ENCODE results near the gene TRAP1. TPM values are rescaled to one million over a fixed set of nuclear protein-coding genes. Genes with fewer than 3 reads are reported as not detected.

TRAP1 gene
- total RNA-seq, 1 donor from 2014 or later = 115 TPM

- Histone ChIP-seq H3K36me3 (ENCODE audit: control insufficient read depth in 3 of 3, insufficient read depth in 3 of 3, low read length in 3 of 3) (peaks cover 0 to 7% (median under 1%) of the 10 kb centered on the region in 3 donors), H3K4me1 (ENCODE audit: control insufficient read depth in 3 of 3, insufficient read depth in 3 of 3, low read length in 3 of 3) (peaks cover 0 to 17% (median 15%) of the 10 kb centered on the region in 3 donors), H3K9ac (ENCODE audit: low read depth in 1 of 3, low read length in 3 of 3) (peak overlapping the region in 1 of 3 donors; percentile 40), H3K27me3 (ENCODE audit: control insufficient read depth in 3 of 3, insufficient read depth in 3 of 3, low read length in 3 of 3) (no peaks in the 10 kb centered on the region), H3K4me3 (ENCODE audit: low read length in 3 of 3) (no peak overlapping the region), H3K9me3 (ENCODE audit: control insufficient read depth in 3 of 3, low read length in 3 of 3) (no peaks in the 10 kb centered on the region), H3K27ac (ENCODE audit: low read depth, low read length) (peak overlapping the region; percentile 30)
These were observed 70.9 kb downstream of the TRAP1 start for GRCh38 chr16:3646348-3646920.

- Histone ChIP-seq H3K9ac (ENCODE audit: low read depth in 1 of 3, low read length in 3 of 3) (peak overlapping the region in 2 of 3 donors; percentile 33 to 40), H3K27me3 (ENCODE audit: control insufficient read depth in 3 of 3, insufficient read depth in 3 of 3, low read length in 3 of 3) (no peaks in the 10 kb centered on the region), H3K4me3 (ENCODE audit: low read length in 3 of 3) (no peak overlapping the region), H3K9me3 (ENCODE audit: control insufficient read depth in 3 of 3, low read length in 3 of 3) (no peaks in the 10 kb centered on the region), H3K4me1 (ENCODE audit: control insufficient read depth in 3 of 3, insufficient read depth in 3 of 3, low read length in 3 of 3) (peaks cover 0 to 17% (median 15%) of the 10 kb centered on the region in 3 donors), H3K36me3 (ENCODE audit: control insufficient read depth in 3 of 3, insufficient read depth in 3 of 3, low read length in 3 of 3) (peaks cover 2 to 8% (median 3%) of the 10 kb centered on the region in 3 donors), H3K27ac (ENCODE audit: low read depth, low read length) (peak overlapping the region; percentile 30)
These were observed 71.6 kb downstream of the TRAP1 start for GRCh38 chr16:3645504-3646347.

GRCh38 chr16:3645108-3645503 lies 72.2 kb downstream of the TRAP1 start:
- H3K9ac ChIP-seq (ENCODE audit: low read depth in 1 of 3, low read length in 3 of 3) = no peak overlapping the region
- H3K36me3 ChIP-seq (ENCODE audit: control insufficient read depth in 3 of 3, insufficient read depth in 3 of 3, low read length in 3 of 3) = peaks cover 2 to 6% (median 5%) of the 10 kb centered on the region in 3 donors
- no peak overlapping the region for H3K27ac ChIP-seq (ENCODE audit: low read depth, low read length)
- peaks cover 0 to 17% (median 15%) of the 10 kb centered on the region in 3 donors for H3K4me1 ChIP-seq (ENCODE audit: control insufficient read depth in 3 of 3, insufficient read depth in 3 of 3, low read length in 3 of 3)
- H3K9me3 ChIP-seq (ENCODE audit: control insufficient read depth in 3 of 3, low read length in 3 of 3) = no peaks in the 10 kb centered on the region
- no peak overlapping the region for H3K4me3 ChIP-seq (ENCODE audit: low read length in 3 of 3)
- no peaks in the 10 kb centered on the region for H3K27me3 ChIP-seq (ENCODE audit: control insufficient read depth in 3 of 3, insufficient read depth in 3 of 3, low read length in 3 of 3)

GRCh38 chr16:3643095-3643730 lies 74.1 kb downstream of the TRAP1 start:
- Histone ChIP-seq H3K9me3 (ENCODE audit: control insufficient read depth in 3 of 3, low read length in 3 of 3) (no peaks in the 10 kb centered on the region), H3K36me3 (ENCODE audit: control insufficient read depth in 3 of 3, insufficient read depth in 3 of 3, low read length in 3 of 3) (peaks cover 2 to 6% (median 5%) of the 10 kb centered on the region in 3 donors), H3K27ac (ENCODE audit: low read depth, low read length) (no peak overlapping the region), H3K9ac (ENCODE audit: low read depth in 1 of 3, low read length in 3 of 3) (no peak overlapping the region), H3K4me3 (ENCODE audit: low read length in 3 of 3) (no peak overlapping the region), H3K4me1 (ENCODE audit: control insufficient read depth in 3 of 3, insufficient read depth in 3 of 3, low read length in 3 of 3) (peaks cover 0 to 17% (median 15%) of the 10 kb centered on the region in 3 donors), H3K27me3 (ENCODE audit: control insufficient read depth in 3 of 3, insufficient read depth in 3 of 3, low read length in 3 of 3) (no peaks in the 10 kb centered on the region)

- Histone ChIP-seq H3K9ac (ENCODE audit: low read depth in 1 of 3, low read length in 3 of 3) (no peak overlapping the region), H3K36me3 (ENCODE audit: control insufficient read depth in 3 of 3, insufficient read depth in 3 of 3, low read length in 3 of 3) (peaks cover 2 to 6% (median 5%) of the 10 kb centered on the region in 3 donors), H3K4me3 (ENCODE audit: low read length in 3 of 3) (no peak overlapping the region), H3K27ac (ENCODE audit: low read depth, low read length) (no peak overlapping the region), H3K27me3 (ENCODE audit: control insufficient read depth in 3 of 3, insufficient read depth in 3 of 3, low read length in 3 of 3) (no peaks in the 10 kb centered on the region), H3K4me1 (ENCODE audit: control insufficient read depth in 3 of 3, insufficient read depth in 3 of 3, low read length in 3 of 3) (peaks cover 0 to 17% (median 15%) of the 10 kb centered on the region in 3 donors), H3K9me3 (ENCODE audit: control insufficient read depth in 3 of 3, low read length in 3 of 3) (no peaks in the 10 kb centered on the region)
These were observed 74.8 kb downstream of the TRAP1 start for GRCh38 chr16:3642397-3643094.

DNA sequence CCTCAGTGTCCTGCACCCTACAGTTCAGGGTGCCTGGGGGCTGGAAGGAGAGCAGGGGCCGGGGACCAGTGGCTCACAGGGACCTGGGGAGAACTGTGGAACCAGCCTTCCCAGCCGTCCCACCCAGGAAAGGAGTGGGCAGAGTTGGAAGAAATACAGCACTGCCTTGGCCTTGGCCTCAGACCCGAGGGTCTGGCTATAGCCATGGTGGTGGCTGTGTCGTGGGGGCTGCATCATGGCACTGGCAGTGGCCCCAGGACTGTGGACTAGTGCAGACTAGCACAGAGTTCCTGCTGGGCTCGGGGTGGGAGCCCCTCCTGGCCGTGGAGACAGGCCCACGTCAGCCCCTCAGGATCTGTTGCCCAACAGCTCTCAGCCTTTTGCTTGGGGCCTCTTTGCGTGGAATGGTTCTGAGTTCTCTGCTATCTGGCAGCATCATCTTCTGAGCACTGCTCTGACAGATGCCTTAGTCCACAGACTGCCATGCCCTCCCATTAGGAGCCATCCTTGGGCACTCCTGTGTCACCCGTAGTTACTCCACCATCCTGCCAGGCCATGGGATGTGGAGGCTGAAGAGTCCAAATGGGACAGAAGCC lies 75.4 kb downstream of the TRAP1 start:
- H3K4me3 ChIP-seq (ENCODE audit: low read length in 3 of 3) = no peak overlapping the region
- H3K27ac ChIP-seq (ENCODE audit: low read depth, low read length) = no peak overlapping the region
- H3K4me1 ChIP-seq (ENCODE audit: control insufficient read depth in 3 of 3, insufficient read depth in 3 of 3, low read length in 3 of 3) = peaks cover 0 to 17% (median 15%) of the 10 kb centered on the region in 3 donors
- peaks cover 2 to 6% (median 5%) of the 10 kb centered on the region in 3 donors for H3K36me3 ChIP-seq (ENCODE audit: control insufficient read depth in 3 of 3, insufficient read depth in 3 of 3, low read length in 3 of 3)
- H3K9me3 ChIP-seq (ENCODE audit: control insufficient read depth in 3 of 3, low read length in 3 of 3) = no peaks in the 10 kb centered on the region
- H3K9ac ChIP-seq (ENCODE audit: low read depth in 1 of 3, low read length in 3 of 3) = no peak overlapping the region
- H3K27me3 ChIP-seq (ENCODE audit: control insufficient read depth in 3 of 3, insufficient read depth in 3 of 3, low read length in 3 of 3) = no peaks in the 10 kb centered on the region

- Histone ChIP-seq H3K9ac (ENCODE audit: low read depth in 1 of 3, low read length in 3 of 3) (no peak overlapping the region), H3K9me3 (ENCODE audit: control insufficient read depth in 3 of 3, low read length in 3 of 3) (no peaks in the 10 kb centered on the region), H3K36me3 (ENCODE audit: control insufficient read depth in 3 of 3, insufficient read depth in 3 of 3, low read length in 3 of 3) (peaks cover 2 to 6% (median 5%) of the 10 kb centered on the region in 3 donors), H3K27ac (ENCODE audit: low read depth, low read length) (no peak overlapping the region), H3K4me3 (ENCODE audit: low read length in 3 of 3) (no peak overlapping the region), H3K27me3 (ENCODE audit: control insufficient read depth in 3 of 3, insufficient read depth in 3 of 3, low read length in 3 of 3) (no peaks in the 10 kb centered on the region), H3K4me1 (ENCODE audit: control insufficient read depth in 3 of 3, insufficient read depth in 3 of 3, low read length in 3 of 3) (peaks cover 0 to 6% (median 4%) of the 10 kb centered on the region in 3 donors)
These were observed 76.5 kb downstream of the TRAP1 start for GRCh38 chr16:3640632-3641501.

- Histone ChIP-seq H3K9me3 (ENCODE audit: control insufficient read depth in 3 of 3, low read length in 3 of 3) (no peaks in the 10 kb centered on the region), H3K4me3 (ENCODE audit: low read length in 3 of 3) (no peak overlapping the region), H3K36me3 (ENCODE audit: control insufficient read depth in 3 of 3, insufficient read depth in 3 of 3, low read length in 3 of 3) (peaks cover 2 to 6% (median 5%) of the 10 kb centered on the region in 3 donors), H3K9ac (ENCODE audit: low read depth in 1 of 3, low read length in 3 of 3) (no peak overlapping the region), H3K27ac (ENCODE audit: low read depth, low read length) (no peak overlapping the region), H3K27me3 (ENCODE audit: control insufficient read depth in 3 of 3, insufficient read depth in 3 of 3, low read length in 3 of 3) (no peaks in the 10 kb centered on the region), H3K4me1 (ENCODE audit: control insufficient read depth in 3 of 3, insufficient read depth in 3 of 3, low read length in 3 of 3) (no peaks in the 10 kb centered on the region)
These were observed 77.1 kb downstream of the TRAP1 start for GRCh38 chr16:3640207-3640606.

All from skeletal muscle tissue (tissue), 4 donors.